Loucy (cell line): ENCODE measurements around the gene DCDC1.

Experiments
- CTCF ChIP-seq: fragments of 200-600 bp; sonication (generic); conservative IDR thresholded peaks from 2 replicates; pipeline ENCODE4 v1.5.1; 2014; ENCODE audit warnings: mild to moderate bottlenecking, antibody characterized with exemption, low read length
- EZH2phosphoT487 ChIP-seq: fragments of 200-600 bp; IDR thresholded peaks from 2 replicates; pipeline ENCODE4 v1.6.1; 2018; ENCODE audit warnings: antibody characterized with exemption, mild to moderate bottlenecking, moderate library complexity, borderline replicate concordance

- no peak for TF ChIP-seq CTCF
- TF ChIP-seq EZH2phosphoT487 = no peak
Observed at GRCh38 chr11:31303644-31304180, 65.8 kb downstream of the DCDC1 start.
